HG03442 (cell line): Measurements from ENCODE around the gene CPSF3.
A peak's percentile ranks its signal among the peaks of the same experiment; 100 is the strongest.

ENCODE experiments used
- ATAC-seq: cut with Tn5 transposase; IDR thresholded peaks from one replicate; pipeline ENCODE4 v1.9.1; 2021; ENCODE audit warnings: mild to moderate bottlenecking, moderate library complexity; ENCODE audit not compliant: unreplicated experiment

CPSF3 gene

GRCh38 chr2:9462886-9463697 lies 39.6 kb downstream of the CPSF3 start:
- ATAC-seq: no peak

- ATAC-seq: no peak
These were observed 40.2 kb downstream of the CPSF3 start for GRCh38 chr2:9463698-9464034.

GRCh38 chr2:9465170-9465569 lies 41.7 kb downstream of the CPSF3 start:
- ATAC-seq: no peak

GRCh38 chr2:9466147-9466683 lies 42.8 kb downstream of the CPSF3 start:
- ATAC-seq: no peak

- ATAC-seq: no peak
These were observed 44.2 kb downstream of the CPSF3 start for GRCh38 chr2:9467687-9468086.

GRCh38 chr2:9471206-9471605 lies 47.8 kb downstream of the CPSF3 start:
- ATAC-seq: no peak

GRCh38 chr2:9472511-9472910 lies 49.1 kb downstream of the CPSF3 start:
- no peak for ATAC-seq

GRCh38 chr2:9473308-9473984 lies 50.0 kb downstream of the CPSF3 start:
- no peak for ATAC-seq

GRCh38 chr2:9473985-9474360 lies 50.5 kb downstream of the CPSF3 start:
- peak; percentile 39 for ATAC-seq

GRCh38 chr2:9474361-9475057 lies 51.1 kb downstream of the CPSF3 start, which contains the start of gene IAH1:
Gene IAH1, plus strand, starts transcription at chr2:9474551. Its CDS starts 16 bp downstream, at chr2:9474567.
- ATAC-seq: peak; percentile 74

- ATAC-seq: no peak
These were observed 54.5 kb downstream of the CPSF3 start for GRCh38 chr2:9477914-9478313.

GRCh38 chr2:9478526-9478925 lies 55.1 kb downstream of the CPSF3 start:
- ATAC-seq: no peak

- ATAC-seq: no peak
These were observed 56.7 kb downstream of the CPSF3 start for GRCh38 chr2:9480157-9480556.

- ATAC-seq: no peak
These were observed 59.7 kb downstream of the CPSF3 start for GRCh38 chr2:9483107-9483506.

GRCh38 chr2:9484533-9484932 lies 61.1 kb downstream of the CPSF3 start:
- ATAC-seq: no peak

GRCh38 chr2:9488583-9489547 lies 65.4 kb downstream of the CPSF3 start:
- no peak for ATAC-seq

- no peak for ATAC-seq
These were observed 67.3 kb downstream of the CPSF3 start for GRCh38 chr2:9490789-9491188.

- no peak for ATAC-seq
These were observed 69.5 kb downstream of the CPSF3 start for GRCh38 chr2:9492927-9493326.

- ATAC-seq: no peak
These were observed 70.0 kb downstream of the CPSF3 start for GRCh38 chr2:9493478-9493877.

GRCh38 chr2:9494081-9494480 lies 70.6 kb downstream of the CPSF3 start:
- no peak for ATAC-seq
